Neural cell (in vitro differentiated cells): Measurements from ENCODE around the gene ADRA2B. TPM values are rescaled to one million over a fixed set of nuclear protein-coding genes. Genes with fewer than 3 reads are reported as not detected.

ENCODE experiments used
- H2AFZ ChIP-seq: fragments of 200-600, 300-800 bp; sonication (generic), shearing (Covaris generic); 2 replicates; pipeline ENCODE4 v1.6.0; 2014; ENCODE audit warnings: low read depth, mild to moderate bottlenecking, antibody characterized with exemption, low read length, moderate library complexity
- H3F3A ChIP-seq: fragments of 200-600 bp; shearing (Covaris generic); 2 replicates; pipeline ENCODE4 v1.6.1; 2016; ENCODE audit warnings: mild to moderate bottlenecking, moderate library complexity, mixed read lengths, antibody characterized with exemption, low read length; ENCODE audit not compliant: insufficient read depth, poor library complexity, severe bottlenecking
- H3K27ac ChIP-seq: fragments of 200-600, 300-800 bp; sonication (generic), shearing (Covaris generic); 2 replicates; pipeline ENCODE4 v1.5.1; 2014; ENCODE audit warnings: mild to moderate bottlenecking, low read length, moderate library complexity
- H3K27me3 ChIP-seq: fragments of 300-800, 200-600 bp; sonication (generic), shearing (Covaris generic); 2 replicates; pipeline ENCODE4 v1.6.0; 2014; ENCODE audit warnings: mild to moderate bottlenecking, low read depth, low read length, moderate library complexity; ENCODE audit not compliant: insufficient read depth
- H3K36me3 ChIP-seq: fragments of 300-800, 200-600 bp; sonication (generic), shearing (Covaris generic); 2 replicates; pipeline ENCODE4 v1.5.1; 2014; ENCODE audit warnings: mild to moderate bottlenecking, antibody characterized with exemption, low read length, moderate library complexity; ENCODE audit not compliant: insufficient read depth
- H3K4me2 ChIP-seq: fragments of 300-800, 200-600 bp; sonication (generic), shearing (Covaris generic); 2 replicates; pipeline ENCODE4 v1.6.0; 2014; ENCODE audit warnings: mild to moderate bottlenecking, low read length
- H3K4me3 ChIP-seq: fragments of 300-800, 200-600 bp; sonication (generic), shearing (Covaris generic); 2 replicates; pipeline ENCODE4 v1.5.1; 2014; ENCODE audit warnings: mild to moderate bottlenecking, low read length, moderate library complexity
- H3K79me2 ChIP-seq: fragments of 200-600 bp; shearing (Covaris generic); replicated peaks from 2 replicates; pipeline ENCODE4 v1.6.0; 2014; ENCODE audit warnings: mild to moderate bottlenecking, low read length, moderate library complexity; ENCODE audit not compliant: insufficient read depth
- H3K9ac ChIP-seq: fragments of 300-800, 200-600 bp; sonication (generic), shearing (Covaris generic); 2 replicates; pipeline ENCODE4 v1.6.1; 2016; ENCODE audit warnings: mild to moderate bottlenecking, low read length, mixed read lengths
- H3K9me2 ChIP-seq: fragments of 200-600 bp; shearing (Covaris generic); 2 replicates; pipeline ENCODE4 v1.6.1; 2016; ENCODE audit warnings: mild to moderate bottlenecking, low read length, mixed read lengths; ENCODE audit not compliant: insufficient read depth
- H3K9me3 ChIP-seq: fragments of 200-600, 300-800 bp; sonication (generic), shearing (Covaris generic); 2 replicates; pipeline ENCODE4 v1.6.1; 2016; ENCODE audit warnings: mild to moderate bottlenecking, mixed run types, low read length, moderate library complexity, mixed read lengths
- H4K20me1 ChIP-seq: fragments of 200-600 bp; shearing (Covaris generic); 2 replicates; pipeline ENCODE4 v1.6.1; 2016; ENCODE audit warnings: mild to moderate bottlenecking, mixed run types; ENCODE audit not compliant: insufficient read depth
- CTCF ChIP-seq: fragments of 450-650 bp; IDR thresholded peaks from 2 replicates; pipeline ENCODE4 v1.5.1; 2014; ENCODE audit warnings: antibody characterized with exemption, mild to moderate bottlenecking, moderate library complexity; ENCODE audit not compliant: poor library complexity, severe bottlenecking
- EP300 ChIP-seq: fragments of 450-650 bp; conservative IDR thresholded peaks from 2 replicates; pipeline ENCODE4 v1.6.1; 2014; ENCODE audit warnings: antibody characterized with exemption, mild to moderate bottlenecking, moderate library complexity; ENCODE audit not compliant: poor library complexity, severe bottlenecking
- EZH2 ChIP-seq: fragments of 200-600, 300-800 bp; shearing (Covaris generic), sonication (generic); IDR thresholded peaks from 2 replicates; pipeline ENCODE4 v1.6.1; 2014; ENCODE audit warnings: antibody characterized with exemption, low read length, borderline replicate concordance, mild to moderate bottlenecking; ENCODE audit not compliant: insufficient read depth, poor library complexity, severe bottlenecking
- MXI1 ChIP-seq: fragments of 450-650 bp; conservative IDR thresholded peaks from 2 replicates; pipeline ENCODE4 v1.6.1; 2014; ENCODE audit warnings: antibody characterized with exemption, mild to moderate bottlenecking; ENCODE audit not compliant: poor library complexity, severe bottlenecking
- POLR2AphosphoS5 ChIP-seq: IDR thresholded peaks from 2 replicates; pipeline ENCODE4 v1.6.1; 2012
- RAD21 ChIP-seq: fragments of 450-650 bp; conservative IDR thresholded peaks from 2 replicates; pipeline ENCODE4 v1.6.1; 2014; ENCODE audit warnings: antibody characterized with exemption, mild to moderate bottlenecking, moderate library complexity
- REST ChIP-seq: IDR thresholded peaks from 2 replicates; pipeline ENCODE4 v1.6.1; 2012; ENCODE audit warnings: borderline replicate concordance
- SMC3 ChIP-seq: fragments of 450-650 bp; conservative IDR thresholded peaks from 2 replicates; pipeline ENCODE4 v1.6.1; 2014; ENCODE audit warnings: antibody characterized with exemption, mild to moderate bottlenecking, moderate library complexity; ENCODE audit not compliant: poor library complexity
- TAF1 ChIP-seq: IDR thresholded peaks from 2 replicates; pipeline ENCODE4 v1.6.1; 2012; ENCODE audit warnings: low read depth
- polyA plus RNA-seq: library from polyadenylated mRNA; depleted of rRNA; stranded (reverse); fragments of >200 nt; gene quantifications from 2 replicates; pipeline ENCODE4 v1.2.3, GENCODE V29; 2014

Gene ADRA2B
- polyA plus RNA-seq, 1 donor from 2014 or later = not detected

- H4K20me1 ChIP-seq = no peaks in the 10 kb centered on the region
- no peaks in the 10 kb centered on the region for H3K36me3 ChIP-seq
- no peaks in the 10 kb centered on the region for H3K27me3 ChIP-seq
- H3K79me2 ChIP-seq = no peaks in the 10 kb centered on the region
- no peak overlapping the region for H3K4me3 ChIP-seq
- no peak overlapping the region for H3K4me2 ChIP-seq
- H3K9me2 ChIP-seq = no peaks in the 10 kb centered on the region
- H3K27ac ChIP-seq = no peak overlapping the region
- H3K9ac ChIP-seq = no peak overlapping the region
- H3F3A ChIP-seq = no peaks in the 10 kb centered on the region
- H2AFZ ChIP-seq = no peak overlapping the region
- TF ChIP-seq MXI1 (no peak), EZH2 (no peak), CTCF (no peak), RAD21 (no peak), REST (no peak), EP300 (no peak), SMC3 (no peak), TAF1 (no peak), POLR2AphosphoS5 (no peak)
- H3K9me3 ChIP-seq = no peaks in the 10 kb centered on the region
Measured at GRCh38 chr2:96093528-96093927, 22.8 kb downstream of the ADRA2B start.

GRCh38 chr2:96092951-96093350 is 23.4 kb downstream of the ADRA2B start:
- H3F3A ChIP-seq = no peaks in the 10 kb centered on the region
- H3K9ac ChIP-seq = no peak overlapping the region
- H3K9me2 ChIP-seq = no peaks in the 10 kb centered on the region
- no peaks in the 10 kb centered on the region for H4K20me1 ChIP-seq
- H3K4me3 ChIP-seq = no peak overlapping the region
- no peaks in the 10 kb centered on the region for H3K9me3 ChIP-seq
- H3K79me2 ChIP-seq = no peaks in the 10 kb centered on the region
- TF ChIP-seq TAF1 = no peak
- TF ChIP-seq SMC3 = no peak
- TF ChIP-seq EP300 = no peak
- no peak for TF ChIP-seq MXI1
- no peak for TF ChIP-seq EZH2
- TF ChIP-seq RAD21 = no peak
- no peak for TF ChIP-seq REST
- no peak for TF ChIP-seq POLR2AphosphoS5
- no peak for TF ChIP-seq CTCF
- no peaks in the 10 kb centered on the region for H3K27me3 ChIP-seq
- no peak overlapping the region for H3K4me2 ChIP-seq
- H2AFZ ChIP-seq = no peak overlapping the region
- H3K27ac ChIP-seq = no peak overlapping the region
- no peaks in the 10 kb centered on the region for H3K36me3 ChIP-seq
